Stimulated activated CD8-positive, alpha-beta memory T cell treated with anti-CD3 and anti-CD28 coated beads, Interleukin-15, amount 100 ng/mL, for 48 hours (primary cell): ENCODE data around the gene NDUFB2.
"Not testable (repeated sequence)": the region's sequence is repeated elsewhere in the genome, so short reads cannot be mapped to it uniquely, and the experiment has no call there.

Experiments used
- DNase-seq, 2 donors: peaks; one replicate each; pipeline ENCODE4 v3.0.0-alpha.2; 2020; ENCODE audit warnings: low read depth in 2 of 2

The NDUFB2 gene

DNA sequence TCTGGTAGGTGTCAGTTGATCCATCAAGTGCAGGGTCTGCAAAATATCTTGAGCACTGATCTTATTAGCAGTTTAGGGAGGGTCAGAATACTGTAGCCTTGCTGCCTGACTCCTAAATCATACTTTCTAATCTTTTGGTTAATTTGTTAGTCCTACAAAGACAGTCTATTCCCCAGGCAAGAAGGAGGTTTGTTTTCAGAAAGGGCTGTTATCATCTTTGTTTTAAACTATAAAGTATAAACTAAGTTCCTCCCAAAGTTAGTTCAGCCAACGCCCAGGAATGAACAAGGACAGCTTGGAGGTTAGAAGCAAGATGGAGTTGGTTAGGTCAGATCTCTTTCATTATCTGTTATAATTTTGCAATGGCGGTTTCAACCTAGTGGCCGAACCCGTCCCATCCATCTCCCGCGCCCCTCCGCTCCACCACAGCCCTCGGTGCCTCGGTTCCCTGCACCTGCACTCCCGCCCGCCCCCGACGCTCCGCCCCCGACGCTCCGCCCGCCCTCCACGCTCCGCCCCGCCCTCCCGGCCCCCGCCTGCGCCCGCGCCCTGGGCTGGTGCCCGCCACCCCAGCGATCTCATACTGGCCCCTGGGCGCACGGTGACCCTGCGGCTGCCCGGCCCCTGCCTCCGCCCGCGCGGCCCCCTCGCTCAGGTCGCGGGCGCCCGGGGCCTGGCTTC is 24.0 kb upstream of the NDUFB2 start, which contains the start of gene ADCK2:
Gene ADCK2 (plus strand): TSS at position 564 of the 681 bp plus-strand sequence. CDS start 386 bp downstream, outside the sequence.
- peak; percentile 40 to 56 for DNase-seq

DNA sequence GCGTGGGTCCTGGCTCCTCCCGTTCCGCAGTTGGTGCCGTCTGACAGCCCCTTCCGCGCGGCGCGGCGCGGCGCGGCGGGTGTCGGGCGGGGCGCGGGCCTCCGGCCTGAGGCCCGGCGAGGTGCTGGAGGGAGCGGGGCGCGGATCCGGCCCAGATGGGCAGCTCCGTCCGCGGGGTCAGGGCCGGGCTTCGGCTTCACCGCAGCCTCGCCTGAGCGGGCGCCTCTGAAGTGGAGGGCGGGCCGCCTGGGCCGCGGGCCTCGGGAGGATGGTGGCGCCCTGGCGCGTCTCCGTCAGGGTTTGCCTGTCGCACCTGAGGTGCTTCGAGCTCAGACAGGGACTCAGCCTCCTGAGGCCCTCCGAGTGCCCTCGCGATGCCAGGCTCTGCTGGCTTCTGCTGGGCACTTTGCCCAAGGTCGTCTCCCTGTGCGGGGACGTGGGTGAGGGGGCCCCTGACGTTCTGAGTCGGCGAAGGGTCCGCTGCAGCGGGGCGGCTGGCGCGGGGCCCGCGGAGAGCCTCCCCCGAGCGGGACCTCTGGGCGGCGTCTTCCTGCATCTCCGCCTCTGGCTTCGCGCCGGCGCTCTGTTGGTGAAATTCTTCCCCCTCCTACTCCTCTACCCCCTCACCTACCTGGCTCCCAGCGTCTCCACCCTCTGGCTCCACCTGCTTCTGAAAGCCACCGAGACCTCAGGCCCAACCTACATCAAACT is 23.3 kb upstream of the NDUFB2 start:
- peak; percentile 18 to 33 for DNase-seq

DNA sequence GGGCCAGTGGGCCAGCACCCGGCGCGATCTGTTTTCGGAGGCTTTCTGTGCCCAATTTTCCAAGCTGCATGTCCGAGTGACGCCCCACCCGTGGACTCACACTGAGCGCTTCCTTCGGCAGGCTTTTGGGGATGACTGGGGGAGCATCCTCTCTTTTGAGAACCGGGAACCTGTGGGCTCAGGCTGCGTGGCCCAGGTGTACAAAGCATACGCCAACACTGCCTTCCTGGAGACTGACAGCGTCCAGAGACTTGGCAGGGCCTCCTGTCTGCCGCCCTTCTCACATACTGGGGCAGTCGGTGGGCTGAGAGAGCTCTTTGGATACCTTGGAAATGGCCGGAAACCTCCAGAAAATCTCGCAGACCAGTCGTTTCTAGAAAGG is 22.7 kb upstream of the NDUFB2 start:
- DNase-seq = no peak

DNA sequence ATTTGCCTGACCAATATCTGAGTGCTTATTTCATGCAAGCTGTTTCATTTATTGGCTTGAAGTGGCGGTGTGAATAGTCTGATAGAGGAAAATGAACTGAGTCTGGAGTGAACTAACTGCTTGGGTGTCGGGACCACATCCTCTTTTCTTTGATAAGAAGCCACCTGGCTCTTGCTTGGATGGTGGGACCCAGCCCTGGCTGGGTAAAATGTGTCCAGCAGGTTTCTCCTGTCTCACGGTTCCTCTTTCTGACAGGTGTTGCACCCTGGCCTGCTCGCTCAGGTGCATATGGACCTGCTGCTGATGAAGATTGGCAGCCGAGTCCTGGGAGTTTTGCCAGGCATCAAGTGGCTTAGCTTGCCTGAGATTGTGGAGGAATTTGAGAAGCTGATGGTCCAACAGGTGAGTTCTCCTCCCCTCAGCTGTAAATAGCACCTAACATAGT is 22.1 kb upstream of the NDUFB2 start:
- no peak for DNase-seq

DNA sequence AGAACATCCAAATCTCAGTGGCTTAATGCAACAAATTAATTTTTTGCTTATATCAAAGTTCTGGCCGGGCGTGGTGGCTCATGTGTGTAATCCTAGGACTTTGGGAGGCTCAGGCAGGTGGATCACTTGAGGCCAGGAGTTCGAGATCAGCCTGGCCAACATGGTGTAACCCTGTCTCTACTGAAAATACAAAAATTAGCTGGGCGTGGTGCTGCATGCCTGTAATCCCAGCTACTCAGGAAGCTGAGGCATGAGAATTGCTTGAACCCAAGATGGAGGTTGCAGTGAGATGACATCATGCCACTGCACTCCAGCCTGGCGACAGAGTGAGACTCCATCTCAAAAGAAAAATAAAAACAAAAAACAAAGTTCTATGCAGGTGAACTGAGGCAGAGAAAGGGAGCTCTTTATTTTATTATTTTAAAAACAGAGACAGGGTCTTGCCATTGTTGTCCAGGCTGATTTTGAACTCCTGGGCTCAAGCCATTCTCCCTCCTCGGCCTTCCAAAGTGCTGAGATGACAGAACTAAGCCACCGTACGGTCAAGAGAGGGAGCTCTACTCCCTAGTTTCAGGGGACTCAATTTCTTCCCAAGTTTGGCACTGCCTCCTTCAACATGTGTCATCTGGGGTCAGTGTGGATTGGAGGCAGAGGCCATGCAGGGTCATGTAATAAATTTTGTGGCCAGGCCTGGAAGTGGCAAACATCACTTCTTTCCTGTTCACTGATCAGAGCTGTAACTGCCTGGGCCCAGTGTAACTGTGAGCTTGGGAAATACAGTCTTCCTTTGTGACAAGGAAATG is 21.4 kb upstream of the NDUFB2 start:
- DNase-seq = no peak

DNA sequence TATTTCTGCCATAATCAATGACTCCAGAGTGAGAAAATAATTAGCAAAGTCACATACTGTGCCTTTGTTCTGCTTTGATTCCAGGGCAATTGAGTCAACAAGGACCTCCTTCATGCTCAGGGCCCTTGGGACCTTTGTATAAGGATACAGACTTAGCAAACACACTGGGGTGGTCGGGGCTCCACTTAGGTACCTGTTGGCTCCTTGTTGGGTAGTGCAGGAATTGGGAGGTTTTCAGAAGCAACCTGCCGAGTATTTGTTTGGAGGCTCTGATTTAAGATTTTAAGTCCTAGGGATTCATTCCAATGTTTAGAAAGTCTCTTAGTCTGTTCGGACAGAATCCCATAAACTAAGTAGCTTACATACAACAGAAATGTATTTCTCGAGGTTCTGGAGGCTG is 20.8 kb upstream of the NDUFB2 start:
- DNase-seq = no peak

DNA sequence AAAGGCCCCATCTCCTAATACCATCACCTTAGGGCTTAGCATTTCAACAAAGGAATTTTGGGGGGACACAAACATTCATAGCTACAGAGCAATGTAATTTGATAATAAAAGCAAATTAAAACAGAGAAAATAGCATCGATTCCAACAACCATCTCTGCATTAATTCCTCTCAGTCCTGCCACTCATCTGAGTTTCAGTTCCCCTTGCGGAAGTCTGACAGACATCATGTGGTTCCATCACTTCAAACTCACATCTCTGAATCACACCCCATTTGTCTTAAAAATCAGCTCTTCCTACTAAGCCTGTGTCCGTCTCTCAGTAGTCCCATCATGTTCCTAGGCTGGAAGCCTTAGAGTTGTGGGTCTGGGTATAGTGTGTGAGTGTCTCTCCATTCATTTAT is 20.2 kb upstream of the NDUFB2 start:
- no peak for DNase-seq

DNA sequence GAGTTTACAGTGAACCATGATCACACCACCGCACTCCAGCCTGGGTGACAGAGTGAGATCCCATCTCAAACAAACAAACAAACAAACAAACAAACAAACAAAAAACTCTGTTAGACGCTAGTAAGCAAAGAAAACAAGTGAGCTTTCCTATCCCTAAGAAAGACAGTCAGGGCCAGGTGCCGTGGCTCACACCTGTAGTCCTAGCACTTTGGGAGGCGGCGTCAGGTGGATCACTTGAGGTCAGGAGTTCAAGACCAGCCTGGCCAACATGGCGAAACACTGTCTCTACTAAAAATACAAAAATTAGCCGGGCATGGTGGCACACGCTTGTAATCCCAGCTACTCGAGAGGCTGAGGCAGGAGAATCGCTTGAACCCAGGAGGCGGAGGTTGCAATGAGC is 19.6 kb upstream of the NDUFB2 start:
- not testable (repeated sequence) for DNase-seq

DNA sequence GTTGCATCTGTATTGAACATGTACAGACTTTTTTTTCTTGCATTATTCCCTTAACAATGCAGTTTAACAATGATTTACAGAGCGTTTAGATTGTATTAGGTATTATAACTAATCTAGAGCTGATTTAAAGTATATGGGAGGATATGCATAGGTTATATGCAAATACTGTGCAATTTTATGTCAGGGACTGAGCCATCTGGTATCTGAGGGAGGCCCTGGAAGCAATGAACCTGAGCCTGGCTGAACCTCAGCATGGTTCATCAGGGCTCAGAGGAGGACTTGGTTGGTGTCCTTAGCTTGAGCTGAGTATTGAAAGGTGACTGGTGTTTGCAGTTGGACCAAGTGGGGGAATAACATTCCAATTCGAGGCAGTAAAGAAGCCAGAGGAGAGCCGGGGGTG is 19.0 kb upstream of the NDUFB2 start:
- no peak for DNase-seq

DNA sequence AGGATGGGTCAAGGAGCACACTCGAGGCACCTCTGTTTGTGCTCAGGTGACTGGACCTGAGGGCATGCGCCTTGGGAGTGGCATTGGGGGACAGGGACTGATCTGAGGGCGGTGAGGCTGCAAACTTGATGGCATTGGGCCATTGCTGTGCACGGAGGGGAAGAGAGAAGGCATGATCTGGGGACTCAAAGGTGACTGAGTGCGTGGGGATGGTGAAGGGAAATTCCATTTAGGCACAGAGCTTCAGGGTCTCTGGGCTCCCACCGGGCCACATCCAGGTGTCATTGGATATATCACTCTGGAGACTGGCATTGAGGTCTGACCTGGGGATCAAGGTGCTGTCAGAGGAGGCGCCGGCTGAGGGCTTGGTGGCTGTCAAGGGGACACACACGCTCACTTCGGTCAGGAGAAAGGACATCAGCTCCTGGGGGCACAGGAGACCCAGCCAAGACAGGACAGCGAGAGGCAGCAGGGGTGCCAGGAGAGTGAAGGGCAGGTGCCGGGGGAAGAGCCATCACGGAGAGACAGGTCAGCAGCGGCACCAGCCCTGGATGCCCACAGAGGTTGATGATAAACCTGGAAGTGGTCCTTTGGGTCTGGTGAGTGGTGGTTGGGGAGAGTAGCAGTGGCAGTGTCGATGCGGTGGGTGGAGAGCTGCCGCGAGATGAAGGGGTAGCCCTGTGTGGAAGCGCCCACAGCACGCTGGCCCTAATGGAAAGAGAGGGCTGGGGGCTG is 18.3 kb upstream of the NDUFB2 start:
- DNase-seq = no peak

DNA sequence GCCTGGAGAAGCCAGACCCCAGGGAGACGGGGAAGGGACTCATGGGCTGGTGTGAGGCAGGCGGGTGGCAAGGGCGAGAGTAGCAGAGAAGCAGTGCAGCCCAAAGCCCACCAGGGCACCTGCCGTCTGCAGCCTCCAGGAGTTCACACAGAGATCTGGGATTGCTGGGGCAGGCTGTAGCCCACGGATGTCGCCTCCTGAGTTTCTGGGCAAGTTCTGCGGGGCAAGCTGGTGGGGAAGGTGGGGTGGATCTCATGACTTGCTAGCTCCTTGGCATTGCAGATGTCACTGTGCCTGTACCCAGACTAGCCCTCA is 17.7 kb upstream of the NDUFB2 start:
- no peak for DNase-seq

DNA sequence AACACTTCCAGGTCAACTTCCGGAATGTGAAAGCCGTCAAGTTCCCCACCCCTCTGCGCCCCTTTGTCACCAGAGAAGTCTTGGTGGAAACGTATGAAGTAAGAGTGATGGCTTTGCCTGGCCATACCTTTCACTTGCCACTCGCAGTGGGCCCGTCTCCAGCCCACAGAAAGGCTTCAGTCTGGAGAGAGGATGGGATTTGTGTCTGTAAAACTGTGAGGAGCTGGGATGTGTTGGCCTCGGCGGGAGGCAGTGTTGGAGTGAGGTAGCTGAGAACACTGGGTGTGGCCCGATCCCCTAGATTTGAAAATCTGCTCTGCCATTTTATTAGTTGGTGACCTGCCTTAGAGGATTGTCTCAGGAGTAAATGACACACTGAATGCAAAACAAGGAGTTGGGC is 17.3 kb upstream of the NDUFB2 start:
- DNase-seq = no peak

DNA sequence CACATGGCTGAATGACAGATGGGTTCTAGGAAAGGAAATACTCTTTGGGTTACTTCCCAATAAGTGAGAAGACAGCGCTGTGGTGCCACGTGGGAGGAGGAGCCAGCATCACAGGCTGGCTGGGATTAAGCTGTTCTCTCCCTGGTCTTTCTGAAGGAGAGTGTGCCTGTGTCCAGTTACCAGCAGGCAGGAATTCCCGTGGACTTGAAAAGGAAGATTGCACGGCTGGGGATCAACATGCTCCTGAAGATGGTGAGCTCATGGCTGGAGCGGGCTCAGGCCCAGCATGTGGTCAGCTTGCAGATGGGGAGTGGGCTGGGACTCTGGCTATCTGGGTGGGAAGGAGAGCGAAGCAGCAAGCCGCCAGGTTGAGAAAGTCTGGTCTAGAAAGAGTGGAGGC is 15.6 kb upstream of the NDUFB2 start:
- DNase-seq = no peak

DNA sequence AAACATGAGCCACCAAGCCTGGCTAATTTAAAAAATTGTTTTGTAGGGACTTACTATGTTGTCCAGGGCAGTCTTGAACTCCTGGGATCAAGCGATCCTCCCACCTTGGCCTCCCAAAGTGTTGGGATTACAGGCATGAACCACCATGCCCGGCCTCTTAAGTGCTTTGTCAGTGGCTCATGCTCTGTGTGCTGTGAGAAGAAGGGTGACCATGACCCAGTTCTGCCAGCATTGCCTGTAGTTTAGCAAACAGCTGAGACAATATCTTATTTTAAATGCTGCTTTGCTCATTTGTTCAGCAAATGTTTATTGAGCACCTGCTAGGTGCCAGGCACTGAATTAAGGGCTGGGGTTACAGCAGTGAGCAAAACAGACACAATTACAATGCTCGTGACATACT is 14.7 kb upstream of the NDUFB2 start:
- no peak for DNase-seq

DNA sequence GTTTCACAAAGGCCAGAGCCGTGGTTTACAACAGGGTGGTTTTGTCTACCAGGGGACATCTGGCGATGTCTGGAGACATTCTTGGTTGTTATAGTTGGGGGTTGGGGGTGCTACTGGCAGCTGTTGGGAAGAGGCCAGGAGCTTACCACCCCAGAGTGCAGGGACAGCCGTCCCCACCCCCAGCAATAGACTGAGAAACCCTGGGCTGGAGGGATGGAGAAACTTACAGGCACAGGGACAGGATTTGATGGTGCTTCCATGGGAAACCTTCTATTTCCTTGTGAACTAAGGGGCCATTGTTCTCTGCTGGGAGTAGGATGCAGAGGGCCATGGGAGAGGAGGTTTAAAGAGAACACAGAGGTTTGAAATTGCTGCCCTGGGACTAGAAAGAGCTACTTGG is 12.9 kb upstream of the NDUFB2 start:
- no peak for DNase-seq

DNA sequence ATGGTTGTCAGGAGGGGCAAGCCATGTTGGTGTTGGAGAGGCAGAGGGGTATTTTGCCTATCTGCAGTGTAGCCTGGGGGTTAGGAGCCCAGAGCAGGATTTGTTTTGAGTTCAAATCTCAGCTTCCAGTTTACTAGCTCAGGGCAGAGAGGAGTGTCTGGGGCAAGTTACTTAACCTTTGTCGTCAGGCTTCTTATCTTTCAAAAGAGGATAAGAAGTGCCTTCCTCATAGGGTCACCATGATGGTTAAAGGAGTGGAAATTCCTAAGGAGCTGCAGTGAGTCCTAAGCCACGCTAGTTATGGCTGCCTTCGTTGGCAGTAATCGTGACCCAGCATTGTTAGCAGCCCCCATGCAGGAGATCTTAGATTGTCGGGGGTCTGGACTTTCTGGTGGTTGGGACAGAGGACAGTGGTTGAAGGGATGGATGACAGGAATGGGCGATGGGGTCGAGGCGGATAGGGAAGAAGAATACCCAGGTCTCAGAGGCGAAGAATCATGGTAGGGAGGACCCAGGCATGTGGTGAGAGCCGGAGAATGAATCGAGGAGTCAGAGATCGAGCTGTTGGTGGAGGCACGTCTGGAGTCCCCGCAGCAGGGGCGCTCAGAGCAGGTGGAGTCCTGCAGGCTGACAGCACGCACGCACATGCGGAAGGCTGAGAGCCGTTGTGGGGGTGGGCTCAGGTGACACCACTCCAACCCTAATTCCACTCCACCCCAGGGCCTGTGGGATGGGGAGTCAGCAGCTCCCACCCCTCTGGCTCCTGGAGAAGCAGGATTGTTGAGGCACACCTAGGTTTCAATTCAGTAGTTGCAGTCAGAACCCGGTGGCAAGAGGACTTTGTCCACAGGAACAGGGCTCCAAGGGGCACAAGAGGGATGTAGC is 12.2 kb upstream of the NDUFB2 start:
- DNase-seq = no peak

DNA sequence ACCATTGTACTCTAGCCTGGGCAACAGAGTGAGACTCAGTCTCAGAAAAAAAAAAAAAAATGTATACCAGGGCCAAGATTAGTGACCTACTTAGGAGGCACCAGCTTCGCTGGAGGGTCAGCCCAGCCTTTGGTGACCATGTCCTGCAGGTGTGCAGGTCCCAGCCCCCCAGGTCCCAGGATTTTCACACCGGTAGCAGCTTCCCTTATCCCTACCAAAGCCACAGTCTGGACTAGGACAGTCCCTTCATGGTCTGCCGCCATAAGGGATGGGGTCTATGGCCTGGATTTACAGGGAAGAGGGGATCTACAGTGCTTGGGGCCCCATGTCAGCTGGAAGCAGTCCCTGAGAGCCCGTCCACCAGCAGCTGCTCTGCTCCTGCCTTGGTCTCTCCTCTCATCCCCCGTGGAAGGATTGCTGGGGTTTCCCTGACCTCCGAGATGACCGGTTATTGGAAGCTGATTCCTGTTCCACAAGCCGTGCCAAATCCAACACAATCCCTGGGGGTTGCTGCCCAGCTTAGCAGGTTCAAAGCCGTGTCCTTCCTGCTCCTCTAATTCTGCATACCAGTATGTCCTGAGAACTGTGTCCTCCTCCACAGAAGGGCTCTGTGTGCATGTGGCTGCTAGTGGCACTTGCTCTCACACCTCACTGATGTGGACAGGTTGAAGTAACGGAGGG is 11.0 kb upstream of the NDUFB2 start:
- no peak for DNase-seq

DNA sequence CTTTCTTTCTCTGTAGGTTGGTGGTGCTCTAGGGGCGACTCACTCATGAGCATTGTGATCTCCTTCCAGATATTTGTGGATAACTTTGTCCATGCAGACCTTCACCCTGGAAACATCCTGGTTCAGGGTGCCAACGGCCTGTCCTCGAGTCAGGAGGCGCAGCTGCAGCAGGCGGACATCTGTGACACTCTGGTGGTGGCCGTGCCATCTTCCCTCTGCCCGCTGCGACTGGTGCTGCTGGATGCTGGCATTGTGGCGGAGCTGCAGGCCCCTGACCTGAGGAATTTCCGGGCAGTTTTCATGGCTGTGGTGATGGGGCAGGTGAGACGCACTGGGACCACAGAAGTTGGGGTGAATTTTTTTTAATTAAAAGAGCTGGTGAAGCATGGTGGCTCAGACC is 9.6 kb upstream of the NDUFB2 start:
- no peak for DNase-seq

DNA sequence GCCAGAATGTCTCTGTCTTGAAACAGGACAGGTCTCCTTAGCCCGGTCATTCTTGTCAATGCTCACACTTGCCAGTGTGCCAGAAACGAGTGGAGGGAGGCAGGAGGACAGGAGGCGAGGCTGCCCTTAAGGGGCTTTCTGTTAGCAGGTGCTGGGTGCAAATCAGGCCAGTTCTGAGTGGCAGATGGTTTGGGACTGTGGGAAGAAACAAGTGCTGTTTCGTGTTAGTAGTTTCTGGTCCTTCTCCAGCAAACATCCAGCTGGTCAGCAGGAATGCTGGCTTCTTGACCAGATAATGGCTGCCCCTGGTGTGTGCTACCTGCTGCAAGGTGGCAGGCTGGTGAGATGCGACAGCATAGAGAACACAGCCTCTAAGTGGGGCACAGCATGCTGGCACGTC is 8.2 kb upstream of the NDUFB2 start:
- no peak for DNase-seq
